Hematopoietic multipotent progenitor cell treated with erythropoietin and hydrocortisone succinate and interleukin-3 and kit ligand, for 8 days (in vitro differentiated cells): ENCODE measurements around the gene FLNB.
A peak's percentile ranks its signal among the peaks of the same experiment; 100 is the strongest.

Experiments
- DNase-seq: peaks from one replicate; pipeline ENCODE4 v3.0.0-alpha.2; 2015

Gene FLNB

DNA sequence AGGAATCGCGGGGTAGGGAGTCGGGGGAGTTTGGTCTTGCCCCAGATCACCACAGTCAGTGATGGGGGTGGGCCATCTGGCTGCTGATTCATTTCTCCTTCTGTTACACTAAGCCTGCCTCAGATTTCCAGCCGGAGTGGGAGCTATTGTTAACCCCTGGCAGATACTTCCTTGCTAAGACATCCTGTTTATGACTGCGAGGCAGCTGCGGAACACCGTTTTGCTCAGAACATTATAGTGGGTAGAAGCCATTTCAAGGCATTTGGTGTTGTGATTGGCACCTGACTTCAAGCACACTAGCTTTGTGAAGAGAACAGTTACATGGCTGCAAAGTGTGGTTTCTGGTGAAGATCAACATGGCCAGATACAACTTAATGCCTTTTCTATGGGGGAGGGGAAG is 73.8 kb downstream of the FLNB start:
- no peak for DNase-seq

DNA sequence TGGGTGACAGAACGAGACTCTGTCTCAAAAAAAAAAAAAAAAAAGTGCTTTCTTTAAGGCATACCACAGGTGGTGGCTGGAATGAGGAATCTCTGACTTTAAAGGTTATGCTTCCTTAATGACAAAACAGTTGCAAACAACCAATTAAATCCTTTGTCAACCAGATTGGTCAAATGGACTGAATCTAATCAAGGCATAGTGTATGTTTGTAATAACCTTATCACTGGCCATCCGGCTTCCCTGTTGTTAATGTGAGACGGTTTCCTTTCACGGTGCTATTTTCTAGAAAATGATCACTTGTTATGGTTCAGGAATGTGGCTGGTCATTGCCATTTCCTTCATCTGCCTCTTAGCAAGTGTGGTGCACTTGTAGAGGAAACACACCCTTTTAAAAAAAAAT is 75.9 kb downstream of the FLNB start:
- peak; percentile 55 for DNase-seq

DNA sequence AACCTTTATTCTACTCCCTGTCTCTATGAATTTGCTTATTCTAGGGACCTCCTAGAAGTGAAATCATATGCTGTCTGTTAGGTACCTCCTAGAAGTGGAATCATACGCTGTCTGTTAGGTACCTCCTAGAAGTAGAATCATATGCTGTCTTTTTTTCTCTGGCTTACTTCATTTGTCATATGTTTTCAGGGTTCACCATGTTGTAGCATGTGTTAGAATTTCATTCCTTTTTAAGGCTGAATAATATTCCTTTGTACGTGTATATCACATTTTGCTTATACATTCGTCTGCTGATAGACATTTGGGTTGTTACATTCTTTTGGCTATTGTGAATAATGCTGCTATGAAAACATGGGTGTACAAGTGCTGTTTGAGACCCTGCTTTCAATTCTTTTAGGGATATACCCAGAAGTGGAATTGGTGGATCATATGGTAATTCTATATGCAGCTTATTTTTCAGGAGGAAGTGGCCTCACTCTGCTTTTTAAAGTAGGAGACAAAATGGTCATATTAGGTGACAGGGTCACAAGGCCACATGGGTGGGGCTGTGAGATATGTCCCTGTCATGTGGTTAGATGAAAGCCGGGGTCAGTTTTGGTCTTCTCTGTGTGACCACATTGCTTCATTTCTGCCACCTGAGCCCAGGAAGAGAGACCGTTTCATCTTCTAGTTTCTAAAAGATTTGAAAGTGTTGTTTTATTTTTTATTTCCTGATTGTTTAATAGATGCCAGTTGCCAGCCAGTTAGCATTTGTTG is 76.7 kb downstream of the FLNB start:
- peak; percentile 29 for DNase-seq

DNA sequence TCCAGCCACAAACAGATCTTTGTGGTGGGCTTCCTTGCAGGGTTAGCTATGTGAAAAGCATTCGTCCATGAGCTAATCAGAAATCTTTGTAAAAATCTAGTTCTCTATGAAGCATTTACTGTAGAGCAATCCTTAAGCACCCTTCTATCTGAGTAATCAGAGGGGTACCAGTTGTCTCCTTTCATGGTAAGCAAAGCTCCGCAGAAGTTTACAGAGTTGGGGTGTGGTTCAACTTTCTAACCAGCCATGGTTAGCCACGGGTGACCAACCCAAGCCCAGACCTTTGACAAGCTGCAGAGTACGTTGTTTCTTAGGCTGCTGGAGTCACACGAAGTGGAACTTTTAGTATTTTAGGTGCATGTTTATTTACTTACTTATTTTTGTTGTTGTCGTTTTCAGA is 77.4 kb downstream of the FLNB start:
- peak; percentile 30 for DNase-seq

DNA sequence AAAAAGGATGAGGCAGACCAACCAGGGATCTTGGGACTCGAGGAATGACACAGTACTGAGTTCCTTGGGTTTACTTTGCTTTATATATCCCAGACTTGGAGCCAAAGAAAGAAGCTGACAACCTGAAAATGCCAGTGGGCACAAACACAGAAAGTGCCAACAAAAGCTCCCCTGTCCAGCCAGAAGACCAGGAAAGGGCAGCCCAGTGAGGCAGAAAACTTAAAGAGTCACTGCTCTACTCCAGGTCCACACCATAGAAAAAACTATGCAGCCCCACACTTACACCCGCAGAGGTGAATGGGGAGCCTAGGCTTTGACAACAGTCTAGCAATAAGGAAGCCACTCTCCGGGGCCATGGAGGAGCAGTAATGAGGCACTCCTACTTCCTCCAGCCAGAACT is 80.3 kb downstream of the FLNB start:
- no peak for DNase-seq

DNA sequence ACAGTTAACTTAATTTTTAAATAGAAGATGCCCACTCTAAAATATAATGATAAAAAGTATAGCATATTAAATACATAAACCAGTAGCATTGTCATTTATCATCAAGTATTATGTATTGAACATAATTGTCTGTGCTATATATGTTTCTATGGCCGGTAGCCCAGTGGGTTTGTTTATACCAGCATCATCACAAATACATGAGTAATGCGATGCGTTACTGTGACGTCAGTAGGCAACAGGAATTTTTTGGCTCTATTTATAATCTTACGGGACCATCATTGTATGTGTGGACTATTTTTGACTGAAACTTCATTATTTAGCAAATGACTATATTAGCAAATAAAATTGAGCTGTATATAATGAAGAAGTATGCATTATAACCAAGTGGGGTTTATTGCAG is 82.1 kb downstream of the FLNB start:
- no peak for DNase-seq

DNA sequence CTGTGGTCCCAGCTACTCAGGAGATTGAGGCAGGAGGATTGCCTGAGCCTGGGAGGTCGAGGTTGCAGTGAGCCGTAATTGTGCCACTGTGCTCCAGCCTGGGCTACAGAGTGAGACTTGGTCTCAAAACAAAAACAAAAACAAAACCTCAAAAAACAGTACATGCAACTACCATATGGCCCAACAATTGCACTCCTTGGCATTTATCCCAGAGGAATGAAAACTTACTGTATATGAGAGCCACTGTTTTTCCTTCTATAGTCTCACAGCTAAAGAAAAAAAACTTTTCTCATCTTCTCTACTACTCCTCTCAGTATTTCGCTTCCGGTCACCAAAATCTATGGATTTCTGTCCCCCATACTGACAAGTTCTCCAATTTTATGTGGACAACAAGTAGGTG is 84.3 kb downstream of the FLNB start:
- no peak for DNase-seq

DNA sequence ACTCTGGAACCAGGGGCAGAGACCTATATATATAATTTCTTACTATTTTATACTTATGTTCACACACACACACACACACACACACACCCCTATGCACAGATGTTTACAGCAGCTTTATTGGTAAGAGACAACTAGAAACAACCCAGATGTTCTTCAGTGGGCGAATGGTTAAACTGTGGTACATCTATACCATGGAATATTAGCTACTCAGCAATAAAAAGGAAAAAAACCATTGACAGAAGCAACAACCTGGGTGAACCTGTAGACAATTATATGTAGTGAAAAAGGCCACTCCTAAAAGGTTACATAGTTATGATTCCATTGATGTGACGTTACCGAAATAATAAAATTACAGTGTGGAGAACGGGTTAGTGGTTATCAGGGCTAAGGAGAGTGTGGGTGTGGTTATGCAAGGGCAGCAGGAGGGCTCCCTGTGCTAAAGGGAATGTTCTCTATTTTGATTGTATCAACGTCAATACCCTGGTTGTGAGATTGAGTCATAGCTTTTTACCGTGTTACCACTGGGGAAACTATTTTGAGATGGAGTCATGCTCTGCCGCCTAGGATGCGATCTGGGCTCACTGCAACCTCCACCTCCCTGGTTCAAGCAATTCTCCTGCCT is 85.5 kb downstream of the FLNB start:
- DNase-seq, result peak; percentile 31

DNA sequence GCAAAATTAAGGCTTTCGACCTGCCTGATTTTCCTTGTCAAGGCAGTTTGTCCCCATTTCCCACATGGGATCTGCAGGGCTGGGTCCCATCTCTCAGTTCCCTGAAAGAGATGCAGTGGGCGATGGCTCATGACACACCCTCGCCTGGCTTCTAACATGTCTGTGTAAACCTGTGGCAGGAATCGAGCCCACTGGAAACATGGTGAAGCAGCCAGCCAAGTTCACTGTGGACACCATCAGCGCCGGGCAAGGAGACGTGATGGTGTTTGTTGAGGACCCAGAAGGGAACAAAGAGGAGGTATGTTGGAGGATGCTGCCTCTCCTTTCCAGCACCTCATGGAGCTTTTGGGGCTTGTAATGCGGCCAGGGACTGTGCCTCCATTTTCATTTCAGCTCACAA is 86.4 kb downstream of the FLNB start:
- DNase-seq, result no peak

DNA sequence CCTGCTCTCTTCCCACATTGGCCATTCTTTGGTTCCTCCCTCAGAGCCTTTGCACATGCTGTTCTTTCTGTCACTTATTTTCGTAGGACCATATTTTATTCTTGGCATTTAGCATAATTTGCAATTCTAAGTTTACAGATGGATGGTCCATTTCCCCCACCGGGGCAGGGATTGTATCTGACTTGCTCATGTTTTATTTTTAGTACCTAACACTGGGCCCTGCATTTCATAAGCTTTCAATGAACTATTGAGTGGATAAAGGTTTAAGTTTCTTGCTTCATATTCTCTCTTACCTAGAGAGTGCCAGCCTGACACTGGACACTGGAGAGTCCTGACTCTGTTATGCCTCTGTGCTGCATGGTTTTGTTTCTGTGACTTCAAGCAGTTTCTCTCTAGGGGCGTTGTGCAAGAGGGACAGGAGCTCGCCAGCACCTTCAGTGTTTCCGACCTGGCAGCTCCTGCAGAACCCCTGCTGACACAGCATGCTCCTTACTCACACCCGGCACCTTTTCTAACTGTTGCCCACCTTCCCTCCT is 87.4 kb downstream of the FLNB start:
- DNase-seq, result no peak

DNA sequence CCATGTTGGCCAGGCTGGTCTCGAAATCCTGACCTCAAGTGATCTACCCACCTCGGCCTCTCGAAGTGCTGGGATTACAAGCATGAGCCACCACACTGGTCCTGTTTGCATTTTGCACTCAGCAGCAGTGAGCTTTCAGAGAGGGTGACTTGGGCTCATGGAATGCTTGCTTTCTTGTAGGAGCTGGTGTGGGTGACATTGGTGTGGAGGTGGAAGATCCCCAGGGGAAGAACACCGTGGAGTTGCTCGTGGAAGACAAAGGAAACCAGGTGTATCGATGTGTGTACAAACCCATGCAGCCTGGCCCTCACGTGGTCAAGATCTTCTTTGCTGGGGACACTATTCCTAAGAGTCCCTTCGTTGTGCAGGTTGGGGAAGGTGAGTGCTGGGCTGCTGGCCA is 90.3 kb downstream of the FLNB start:
- DNase-seq, result no peak

DNA sequence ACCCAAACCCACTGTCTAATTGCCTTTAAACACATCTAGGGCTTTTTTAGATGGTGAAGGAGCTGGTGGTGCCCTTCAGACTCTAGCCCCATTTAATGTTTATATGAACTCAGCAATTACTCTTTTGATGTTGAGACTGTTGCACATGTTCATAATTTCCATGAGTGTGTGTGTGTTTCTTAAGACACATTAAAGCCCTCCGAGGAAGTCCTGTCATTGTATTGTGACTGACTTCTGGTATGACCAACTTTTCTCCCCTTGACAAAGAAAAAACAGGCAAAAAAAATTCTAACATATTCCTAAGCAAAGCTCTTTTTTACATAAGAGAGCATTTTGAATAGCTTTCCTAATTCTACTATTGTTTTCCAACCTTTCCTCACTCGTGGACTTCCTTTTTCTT is 91.6 kb downstream of the FLNB start:
- DNase-seq, result no peak

DNA sequence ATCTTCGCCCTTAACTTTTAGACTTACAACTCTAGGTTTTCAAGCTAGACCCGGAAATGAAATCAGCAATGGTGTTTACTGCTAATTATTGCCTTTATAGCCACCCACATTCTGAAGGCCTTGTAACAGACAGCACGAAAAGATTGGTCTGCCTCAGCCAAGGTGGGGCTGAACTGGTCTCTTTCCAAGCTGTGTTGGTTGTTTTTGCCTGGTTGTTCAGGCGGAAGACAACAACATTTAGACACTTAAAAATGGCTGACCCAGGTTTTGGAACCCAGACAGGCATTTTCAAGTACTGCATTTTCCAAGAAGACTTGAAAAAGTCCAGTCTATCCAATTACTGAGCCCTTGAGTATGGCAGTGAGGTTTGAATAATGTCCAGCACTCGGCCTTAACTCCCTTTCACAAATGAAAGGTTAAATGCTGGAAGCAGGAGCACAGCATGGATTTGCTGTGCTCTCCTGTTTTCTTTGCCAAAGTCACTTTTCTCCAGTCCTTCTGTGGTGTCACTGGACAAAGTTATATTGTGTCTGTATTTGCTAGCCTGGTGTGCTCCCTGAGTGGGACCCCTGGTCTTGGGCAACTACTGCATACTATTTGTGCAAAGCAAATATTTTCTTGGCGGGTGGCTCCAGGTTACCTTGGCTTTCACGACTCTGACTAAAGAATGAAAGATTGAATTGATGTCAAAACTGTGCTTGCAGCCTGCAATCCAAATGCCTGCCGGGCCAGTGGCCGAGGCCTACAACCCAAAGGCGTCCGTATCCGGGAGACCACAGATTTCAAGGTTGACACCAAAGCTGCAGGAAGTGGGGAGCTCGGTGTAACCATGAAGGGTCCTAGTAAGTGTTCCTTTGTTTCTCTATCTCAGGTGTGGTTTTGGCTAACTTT is 93.5 kb downstream of the FLNB start:
- DNase-seq, result no peak

DNA sequence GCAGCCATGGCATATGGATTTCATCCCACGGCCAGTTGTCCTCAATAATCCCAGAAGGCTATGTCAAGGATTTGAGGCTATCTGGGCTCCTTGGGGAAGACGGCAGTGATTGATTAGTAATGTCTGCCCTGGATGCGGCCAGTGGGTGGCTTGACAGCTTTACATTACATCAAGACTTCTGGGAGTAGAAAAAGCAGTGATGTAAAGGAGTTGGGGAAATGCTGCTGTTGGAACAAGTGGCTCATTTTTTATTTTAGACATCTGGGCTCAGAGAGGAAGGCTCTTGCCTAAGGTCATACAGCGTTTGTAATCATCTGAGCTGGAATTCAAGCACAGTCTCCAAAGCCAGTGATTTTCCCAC is 94.1 kb downstream of the FLNB start:
- DNase-seq, result no peak

DNA sequence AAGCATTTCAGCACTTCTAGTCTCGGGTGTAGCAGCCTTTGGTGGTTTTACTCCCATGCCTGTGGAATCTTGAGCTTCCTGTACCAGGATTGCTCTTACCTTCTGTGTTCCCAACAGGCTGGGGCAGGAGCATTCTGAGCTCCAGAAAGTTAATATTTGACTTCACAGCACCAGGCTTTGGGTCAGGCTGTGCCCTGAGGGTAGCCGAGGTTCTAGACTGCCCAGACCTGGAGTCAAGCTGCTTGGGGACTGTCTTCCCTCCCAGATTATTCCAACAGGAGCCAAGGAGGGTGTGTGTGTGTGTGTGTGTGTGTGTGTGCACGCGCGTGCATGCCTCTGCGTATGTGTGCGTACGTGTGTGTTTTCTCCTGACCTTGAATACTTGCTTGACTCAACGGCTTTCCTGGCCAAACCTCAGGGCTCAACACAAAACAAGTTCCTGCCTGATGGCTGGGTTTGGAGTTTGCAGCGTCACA is 94.8 kb downstream of the FLNB start:
- no peak for DNase-seq

DNA sequence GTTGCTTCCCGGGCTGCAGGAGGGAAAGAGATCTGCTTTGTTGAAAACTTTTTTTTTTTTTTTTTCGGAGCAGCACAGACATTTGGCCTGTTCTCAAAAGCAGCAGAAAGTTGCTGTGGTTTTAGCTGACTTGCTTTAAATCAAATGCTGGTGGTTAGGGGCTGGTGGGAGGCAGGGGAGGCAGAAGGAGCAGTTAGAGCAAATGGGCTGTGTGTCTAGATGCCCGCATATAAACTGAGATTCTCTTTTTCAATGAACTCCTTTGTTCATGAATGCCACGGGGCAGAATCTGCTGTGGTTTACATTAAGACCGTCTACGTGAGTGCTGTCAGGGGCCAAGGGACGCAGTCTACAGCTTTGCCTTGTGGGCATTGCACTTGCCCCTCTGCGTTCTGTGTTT is 95.9 kb downstream of the FLNB start:
- no peak for DNase-seq

DNA sequence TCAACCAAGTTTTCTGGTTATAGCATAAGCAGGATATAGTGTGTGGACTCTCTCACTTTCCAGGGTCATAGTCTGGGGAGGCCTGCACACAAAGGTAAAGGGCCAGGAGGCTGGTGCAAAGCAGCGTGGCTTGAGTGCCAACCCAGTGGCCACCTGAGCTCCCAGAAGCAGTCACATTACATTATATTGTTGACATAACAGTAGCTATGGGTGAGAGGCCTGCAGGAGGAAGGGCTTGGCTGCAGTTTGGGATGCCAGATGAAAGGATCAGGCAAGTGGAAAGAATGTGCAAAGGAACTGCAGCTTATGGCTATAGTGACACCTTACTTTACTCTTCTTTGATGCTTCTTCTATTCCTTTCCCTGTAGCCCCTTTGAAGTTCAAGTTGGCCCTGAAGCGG is 96.5 kb downstream of the FLNB start:
- no peak for DNase-seq

DNA sequence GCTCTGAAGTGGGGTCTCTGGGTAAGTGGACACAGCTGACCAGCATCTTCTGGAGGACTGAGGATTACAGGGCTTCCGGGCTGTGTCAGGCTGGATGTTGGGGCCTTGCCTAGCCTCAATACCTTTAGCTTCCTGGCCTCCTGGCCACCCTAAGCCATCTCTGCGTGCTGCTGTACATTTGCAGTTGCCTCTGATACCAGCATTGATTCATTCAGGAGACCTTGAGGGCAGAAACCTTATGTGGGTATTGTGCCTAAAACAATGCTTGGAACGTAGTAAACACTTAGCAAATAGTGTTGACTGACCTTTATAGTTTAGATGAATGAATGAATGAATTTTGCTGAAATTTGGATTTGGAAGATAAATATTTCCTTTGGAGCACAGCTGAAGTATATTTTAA is 97.0 kb downstream of the FLNB start:
- DNase-seq, result no peak

DNA sequence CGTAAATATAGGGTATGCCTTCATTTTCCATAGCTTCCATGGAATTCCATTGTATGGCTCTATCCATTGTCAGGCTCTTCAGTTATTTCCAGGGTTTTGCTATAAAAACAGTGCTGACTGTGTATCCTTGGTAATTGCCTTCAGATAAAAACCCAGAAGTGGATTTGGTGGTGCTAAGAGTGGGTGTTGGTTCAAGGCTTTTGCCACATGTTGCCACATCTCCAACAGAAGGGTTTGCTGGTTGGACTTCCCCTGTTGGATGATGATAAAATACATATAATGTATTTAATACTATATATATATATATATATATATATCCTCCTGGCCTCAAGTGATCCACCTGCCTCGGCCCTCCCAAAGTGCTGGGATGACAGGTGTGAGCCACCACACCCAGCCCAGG is 97.8 kb downstream of the FLNB start:
- no peak for DNase-seq

DNA sequence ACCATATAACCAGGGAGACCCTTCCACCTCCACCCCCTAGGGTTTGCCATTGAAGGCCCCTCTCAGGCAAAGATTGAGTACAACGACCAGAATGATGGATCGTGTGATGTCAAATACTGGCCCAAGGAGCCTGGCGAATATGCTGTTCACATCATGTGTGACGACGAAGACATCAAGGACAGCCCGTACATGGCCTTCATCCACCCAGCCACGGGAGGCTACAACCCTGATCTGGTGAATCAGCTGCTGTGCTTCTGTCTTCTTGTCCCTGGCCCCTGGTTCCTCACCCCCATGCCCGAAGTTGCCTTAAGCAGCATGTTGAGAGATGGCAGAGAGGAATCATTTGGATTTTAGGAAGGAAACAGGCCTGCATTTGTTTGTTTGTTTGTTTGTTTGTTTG is 98.4 kb downstream of the FLNB start:
- DNase-seq, result no peak

DNA sequence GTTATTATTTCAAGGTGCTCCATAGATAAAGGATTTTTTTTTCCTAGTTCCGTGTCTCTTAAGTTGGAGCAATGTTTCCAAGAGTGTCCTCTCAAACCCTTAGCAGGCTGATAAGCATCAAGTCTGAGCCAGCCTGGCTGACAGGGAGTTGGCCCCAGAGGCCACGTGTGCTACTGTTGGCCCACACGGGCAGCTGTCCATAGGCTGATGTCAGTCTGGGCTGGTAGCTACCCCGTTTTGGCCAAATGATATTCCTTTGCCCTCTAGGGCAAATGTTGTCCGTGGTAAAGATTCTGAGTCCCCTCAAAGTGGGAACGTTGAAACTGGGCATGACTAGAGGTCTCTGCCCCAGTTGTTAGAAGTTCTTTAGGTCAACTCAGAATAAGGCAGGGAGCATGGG is 99.4 kb downstream of the FLNB start:
- DNase-seq, result no peak

DNA sequence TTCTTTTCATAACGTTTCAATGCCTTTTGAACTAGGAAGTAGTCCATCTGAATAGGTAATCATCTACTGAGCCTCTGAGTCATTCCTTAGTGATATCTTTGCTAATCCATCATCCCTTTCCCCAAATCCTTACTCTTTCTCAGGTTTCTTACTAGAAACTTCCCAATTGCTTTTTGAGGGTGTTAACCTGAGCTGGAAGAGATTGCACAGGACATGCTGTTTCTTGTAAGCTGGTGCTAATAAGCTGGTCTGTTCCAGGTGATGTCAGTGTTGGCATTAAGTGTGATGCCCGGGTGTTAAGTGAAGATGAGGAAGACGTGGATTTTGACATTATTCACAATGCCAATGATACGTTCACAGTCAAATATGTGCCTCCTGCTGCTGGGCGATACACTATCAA is 101.5 kb downstream of the FLNB start:
- no peak for DNase-seq

DNA sequence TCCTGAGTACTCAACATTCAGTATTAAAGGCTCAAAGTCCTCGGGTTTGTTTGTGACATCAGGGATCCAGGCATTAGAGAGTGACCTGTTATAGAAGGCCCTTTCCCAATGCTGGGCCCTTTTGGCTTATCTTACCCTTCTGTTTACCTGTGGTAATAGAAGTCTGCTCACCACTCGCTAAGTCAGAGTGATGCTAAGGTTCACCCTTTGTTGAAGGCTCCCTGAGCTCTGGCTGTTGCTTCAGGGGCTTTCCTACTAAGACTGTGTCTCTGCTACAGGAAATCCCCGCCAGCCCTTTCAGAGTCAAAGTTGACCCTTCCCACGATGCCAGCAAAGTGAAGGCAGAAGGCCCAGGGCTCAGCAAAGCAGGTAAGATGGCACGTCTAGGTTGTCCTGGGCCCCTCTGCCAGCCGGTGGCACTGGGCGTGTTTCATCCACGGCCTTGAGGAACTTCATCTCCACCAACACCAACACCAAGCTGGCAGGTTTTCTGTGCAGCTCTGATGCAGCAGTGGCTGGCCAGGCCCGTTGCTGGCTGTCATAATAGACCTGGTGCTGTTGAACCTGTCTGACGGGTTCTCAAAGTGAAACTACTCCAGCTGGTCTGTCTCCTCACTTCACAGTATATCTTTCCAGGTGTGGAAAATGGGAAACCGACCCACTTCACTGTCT is 103.4 kb downstream of the FLNB start:
- DNase-seq, result no peak
